NB4 (cell line): ENCODE results near the gene MEF2C.

Source experiments
- DNase-seq: peaks from one replicate; pipeline ENCODE4 v3.0.0; 2010; ENCODE audit warnings: low read depth
- H3K4me3 ChIP-seq: one replicate; pipeline ENCODE4 v1.5.1; 2011; ENCODE audit warnings: mild to moderate bottlenecking, low read depth, low read length, moderate library complexity
- CTCF ChIP-seq: IDR thresholded peaks from one replicate; pipeline ENCODE4 v1.5.1; 2012; ENCODE audit warnings: low read depth, low read length
- MAX ChIP-seq: IDR thresholded peaks from 2 replicates; pipeline ENCODE4 v1.6.1; 2011; ENCODE audit warnings: low read depth, low read length
- MYC ChIP-seq: IDR thresholded peaks from 2 replicates; pipeline ENCODE4 v1.6.1; 2011; ENCODE audit warnings: low read depth, low read length
- POLR2A ChIP-seq: IDR thresholded peaks from 2 replicates; pipeline ENCODE4 v1.6.1; 2011; ENCODE audit warnings: mild to moderate bottlenecking; ENCODE audit not compliant: insufficient read length; ENCODE audit errors: extremely low read depth

MEF2C gene

GRCh38 chr5:88821161-88821560 lies 61.8 kb downstream of the MEF2C start:
- DNase-seq = no peak
- H3K4me3 ChIP-seq = no peak overlapping the region
- TF ChIP-seq MYC = no peak
- TF ChIP-seq CTCF = no peak
- no peak for TF ChIP-seq MAX
- TF ChIP-seq POLR2A = no peak

GRCh38 chr5:88820581-88820980 lies 62.4 kb downstream of the MEF2C start:
- TF ChIP-seq MAX (no peak), POLR2A (no peak)
- no peak overlapping the region for H3K4me3 ChIP-seq
- DNase-seq = no peak

DNA sequence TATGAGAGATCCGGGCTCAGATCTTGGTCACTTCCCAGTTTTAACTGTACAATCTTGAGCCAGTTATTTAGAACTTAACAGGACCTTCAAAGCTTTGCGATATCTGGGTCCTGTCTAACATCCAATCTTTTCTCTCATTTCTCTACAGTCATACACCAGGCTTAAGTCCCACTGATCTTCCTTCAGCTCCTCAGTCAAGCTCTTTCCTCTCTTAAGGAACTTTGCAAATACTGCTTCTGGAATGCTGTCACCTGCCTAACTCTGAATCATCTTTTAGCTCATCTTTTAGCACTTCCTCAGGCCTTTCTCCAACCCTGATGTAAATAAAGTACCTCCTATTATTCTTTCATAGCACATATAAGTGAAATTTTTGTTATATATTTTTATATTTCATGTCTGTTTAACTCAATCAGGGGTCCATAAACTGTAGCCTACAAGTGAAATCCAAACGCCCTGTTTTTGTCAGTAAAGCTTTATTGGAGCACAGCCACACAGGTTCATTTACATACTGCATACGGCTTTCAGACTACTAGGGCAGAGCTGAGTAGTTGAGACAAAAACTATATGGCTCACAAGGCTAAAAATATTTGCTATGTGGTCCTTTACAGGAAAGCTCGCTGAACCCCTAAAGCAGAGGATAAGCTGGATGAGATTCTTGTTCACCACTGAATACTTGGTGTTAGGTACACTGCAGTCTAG lies 63.5 kb downstream of the MEF2C start:
- no peak for DNase-seq
- no peak for TF ChIP-seq CTCF
- TF ChIP-seq MAX = no peak
- no peak overlapping the region for H3K4me3 ChIP-seq

GRCh38 chr5:88818296-88818695 lies 64.7 kb downstream of the MEF2C start:
- no peak for DNase-seq
- TF ChIP-seq MAX = no peak
- TF ChIP-seq CTCF = no peak
- no peak overlapping the region for H3K4me3 ChIP-seq

DNA sequence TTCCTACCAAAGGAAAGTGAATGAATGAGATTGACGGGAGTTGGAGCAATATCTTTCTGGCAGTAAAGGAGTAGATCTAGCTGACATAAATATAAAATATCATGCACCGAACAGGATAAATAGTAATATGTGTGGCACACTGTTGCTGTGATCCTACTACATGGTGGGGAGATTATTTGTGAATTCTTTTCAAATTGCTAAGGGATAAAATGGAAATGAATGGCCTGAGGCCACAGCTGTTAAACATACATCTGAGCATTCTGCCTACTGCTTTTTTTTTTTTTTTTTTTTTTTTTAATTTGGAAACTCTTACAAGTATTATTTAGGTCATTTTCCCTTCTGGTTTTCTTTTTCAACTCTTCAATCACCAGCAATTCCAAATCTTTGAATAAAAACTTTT lies 66.8 kb downstream of the MEF2C start:
- TF ChIP-seq CTCF (no peak), POLR2A (no peak), MAX (no peak), MYC (no peak)
- DNase-seq = no peak

GRCh38 chr5:88815050-88815789 lies 67.8 kb downstream of the MEF2C start:
- no peak for DNase-seq
- TF ChIP-seq MAX (no peak), POLR2A (no peak), MYC (no peak), CTCF (no peak)
- H3K4me3 ChIP-seq = no peak overlapping the region

More for the DNA sequence above, 66.8 kb downstream of the MEF2C start:
- H3K4me3 ChIP-seq = no peak overlapping the region
